Measurements from ENCODE around the gene MYB.

DNA sequence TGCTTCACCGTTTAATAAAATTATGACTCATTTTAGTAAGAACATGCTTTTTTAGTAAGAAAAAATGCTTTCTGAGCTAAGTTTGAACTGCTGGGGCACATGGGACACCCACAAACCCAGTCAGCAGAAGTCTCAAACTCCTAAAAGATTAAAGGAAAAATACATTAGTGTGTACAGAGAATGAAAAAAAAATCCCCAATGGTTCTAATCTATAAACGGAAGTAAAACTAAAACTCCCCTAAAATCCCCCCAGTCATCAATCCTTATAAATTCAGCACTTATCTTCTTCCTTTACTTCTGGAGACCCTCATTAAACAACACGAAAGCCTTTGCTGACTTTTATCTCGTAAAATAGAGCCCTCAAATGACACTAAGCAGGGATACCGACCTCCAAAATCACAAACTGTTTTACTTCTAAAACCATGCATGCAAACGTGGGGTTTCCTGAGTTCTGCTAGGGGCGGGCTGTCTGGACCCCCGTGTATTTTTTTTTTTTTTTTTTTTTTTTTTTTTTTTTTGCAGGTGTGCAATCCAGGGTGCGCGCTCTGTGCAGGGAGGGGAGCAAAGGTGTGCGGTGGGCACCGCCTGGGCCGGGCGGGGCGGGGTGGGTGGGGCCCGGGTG, 1.1 kb upstream of the MYB start:
- TF ChIP-seq POLR2A (IDR thresholded peaks at IDR 0.05) (no peak), CTCF (IDR thresholded peaks at IDR 0.05) (no peak)
